Thyroid gland (tissue), 4 donors: ENCODE results near the gene PCDHB16.

Experiments
- CTCF ChIP-seq, 6 experiments: fragments of 200-600 bp in 3 of 6; fragments of 450-650 bp in 3 of 6; sonication (generic) in 3 of 6; IDR thresholded peaks; one replicate each; pipeline ENCODE4 v1.5.1; 2016 to 2019; ENCODE audit warnings: antibody characterized with exemption in 6 of 6, mild to moderate bottlenecking in 2 of 6, inconsistent platforms in 1 of 6, moderate library complexity in 1 of 6
- POLR2A ChIP-seq, 2 donors: fragments of 450-650 bp; IDR thresholded peaks; one replicate each; pipeline ENCODE4 v1.6.1; 2017; ENCODE audit warnings: antibody characterized with exemption in 2 of 2, mild to moderate bottlenecking in 2 of 2, moderate library complexity in 1 of 2

GRCh38 chr5:141172381-141173204 is 9.6 kb upstream of the PCDHB16 start, which contains the start of gene PCDHB7:
- TF ChIP-seq POLR2A (IDR thresholded peaks at IDR 0.05) (no peak), CTCF (IDR thresholded peaks at IDR 0.05) (peak in 2 of 6 experiments; percentile 21 to 38)
